Neutrophil (primary cell): Measurements from ENCODE around the gene SLC7A8.

Source experiments
- H3K27ac ChIP-seq: fragments of 200-600 bp; sonication (generic); 2 replicates; pipeline ENCODE4 v1.5.1; 2016; ENCODE audit warnings: mild to moderate bottlenecking, moderate library complexity
- H3K27me3 ChIP-seq: fragments of 200-600 bp; sonication (generic); 2 replicates; pipeline ENCODE4 v1.6.0; 2016; ENCODE audit warnings: mild to moderate bottlenecking
- H3K36me3 ChIP-seq: fragments of 200-600 bp; sonication (generic); 2 replicates; pipeline ENCODE4 v1.5.1; 2017
- H3K4me1 ChIP-seq, 2 experiments: fragments of 200-600 bp in 1 of 2; sonication (generic) in 1 of 2; 1 replicate in 1 of 2; 2 replicates in 1 of 2; pipeline versions ENCODE4 v1.5.1 to v1.6.1; 2013 to 2016; ENCODE audit warnings: low read depth in 1 of 2, low read length in 1 of 2, mild to moderate bottlenecking in 1 of 2, moderate library complexity in 1 of 2; ENCODE audit not compliant: control insufficient read depth in 1 of 2, insufficient read depth in 1 of 2
- H3K4me3 ChIP-seq, 2 experiments: fragments of 200-600 bp in 1 of 2; sonication (generic) in 1 of 2; 1 replicate in 1 of 2; 2 replicates in 1 of 2; pipeline ENCODE4 v1.5.1; 2013 to 2016; ENCODE audit warnings: low read depth in 1 of 2, low read length in 1 of 2, mild to moderate bottlenecking in 1 of 2, moderate library complexity in 1 of 2
- H3K9me3 ChIP-seq: fragments of 200-600 bp; sonication (generic); 2 replicates; pipeline ENCODE4 v1.5.1; 2016
- TF ChIP-seq, protein P1 (sequence below): fragments of 200-600 bp; sonication (generic); IDR thresholded peaks from 2 replicates; pipeline ENCODE4 v1.5.1; 2016; ENCODE audit warnings: antibody characterized with exemption

SLC7A8 gene

GRCh38 chr14:23187925-23188324 lies 4.5 kb upstream of the SLC7A8 start:
- H3K27me3 ChIP-seq, result no peaks in the 10 kb centered on the region
- H3K27ac ChIP-seq, result no peak overlapping the region
- no peak overlapping the region for H3K4me3 ChIP-seq
- no peaks in the 10 kb centered on the region for H3K9me3 ChIP-seq
- H3K4me1 ChIP-seq, result peaks cover 0 to 7% of the 10 kb centered on the region in 2 experiments
- no peaks in the 10 kb centered on the region for H3K36me3 ChIP-seq
- TF ChIP-seq, protein P1, sequence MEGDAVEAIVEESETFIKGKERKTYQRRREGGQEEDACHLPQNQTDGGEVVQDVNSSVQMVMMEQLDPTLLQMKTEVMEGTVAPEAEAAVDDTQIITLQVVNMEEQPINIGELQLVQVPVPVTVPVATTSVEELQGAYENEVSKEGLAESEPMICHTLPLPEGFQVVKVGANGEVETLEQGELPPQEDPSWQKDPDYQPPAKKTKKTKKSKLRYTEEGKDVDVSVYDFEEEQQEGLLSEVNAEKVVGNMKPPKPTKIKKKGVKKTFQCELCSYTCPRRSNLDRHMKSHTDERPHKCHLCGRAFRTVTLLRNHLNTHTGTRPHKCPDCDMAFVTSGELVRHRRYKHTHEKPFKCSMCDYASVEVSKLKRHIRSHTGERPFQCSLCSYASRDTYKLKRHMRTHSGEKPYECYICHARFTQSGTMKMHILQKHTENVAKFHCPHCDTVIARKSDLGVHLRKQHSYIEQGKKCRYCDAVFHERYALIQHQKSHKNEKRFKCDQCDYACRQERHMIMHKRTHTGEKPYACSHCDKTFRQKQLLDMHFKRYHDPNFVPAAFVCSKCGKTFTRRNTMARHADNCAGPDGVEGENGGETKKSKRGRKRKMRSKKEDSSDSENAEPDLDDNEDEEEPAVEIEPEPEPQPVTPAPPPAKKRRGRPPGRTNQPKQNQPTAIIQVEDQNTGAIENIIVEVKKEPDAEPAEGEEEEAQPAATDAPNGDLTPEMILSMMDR, result no peak

GRCh38 chr14:23186913-23187654 lies 3.6 kb upstream of the SLC7A8 start:
- H3K9me3 ChIP-seq, result no peaks in the 10 kb centered on the region
- H3K36me3 ChIP-seq, result no peaks in the 10 kb centered on the region
- H3K27me3 ChIP-seq, result no peaks in the 10 kb centered on the region
- H3K27ac ChIP-seq, result no peak overlapping the region
- TF ChIP-seq, protein P1, result peak; percentile 51
- H3K4me3 ChIP-seq, result no peak overlapping the region
- H3K4me1 ChIP-seq, result peaks cover 6 to 15% of the 10 kb centered on the region in 2 experiments

- peaks cover 8 to 18% of the 10 kb centered on the region in 2 experiments for H3K4me1 ChIP-seq
- H3K27ac ChIP-seq, result no peak overlapping the region
- TF ChIP-seq, protein P1, result no peak
- H3K36me3 ChIP-seq, result no peaks in the 10 kb centered on the region
- no peaks in the 10 kb centered on the region for H3K27me3 ChIP-seq
- no peak overlapping the region for H3K4me3 ChIP-seq
- no peaks in the 10 kb centered on the region for H3K9me3 ChIP-seq
These were observed 1.6 kb upstream of the SLC7A8 start for GRCh38 chr14:23185063-23185462.

- Histone ChIP-seq H3K4me3 (peak overlapping the region; percentile 66 to 69), H3K9me3 (no peaks in the 10 kb centered on the region), H3K27ac (no peak overlapping the region), H3K4me1 (peaks cover 8 to 18% of the 10 kb centered on the region in 2 experiments), H3K27me3 (no peaks in the 10 kb centered on the region), H3K36me3 (no peaks in the 10 kb centered on the region)
- TF ChIP-seq, protein P1, result no peak
These were observed 346 bp downstream of the SLC7A8 start for GRCh38 chr14:23183158-23183470.

- TF ChIP-seq, protein P1, result no peak
- H3K27ac ChIP-seq, result no peak overlapping the region
- H3K9me3 ChIP-seq, result no peaks in the 10 kb centered on the region
- no peaks in the 10 kb centered on the region for H3K36me3 ChIP-seq
- H3K27me3 ChIP-seq, result no peaks in the 10 kb centered on the region
- H3K4me3 ChIP-seq, result peak overlapping the region; percentile 66 to 69
- peaks cover 8 to 18% of the 10 kb centered on the region in 2 experiments for H3K4me1 ChIP-seq
These were observed 895 bp downstream of the SLC7A8 start for GRCh38 chr14:23182372-23183157.
